K562 (cell line): Measurements from ENCODE around the gene SOSTDC1.

Experiments
- E2F8 ChIP-seq: fragments of 450-650 bp; IDR thresholded peaks from 2 replicates; pipeline ENCODE4 v1.7.1; 2018; ENCODE audit warnings: mild to moderate bottlenecking, low read depth; ENCODE audit not compliant: partially characterized antibody
- EZH2 ChIP-seq: IDR thresholded peaks from 2 replicates; pipeline ENCODE4 v1.6.1; 2012; ENCODE audit warnings: low read depth, mild to moderate bottlenecking, inconsistent platforms, low read length, borderline replicate concordance
- HDAC6 ChIP-seq: IDR thresholded peaks from 2 replicates; pipeline ENCODE4 v1.6.1; 2012; ENCODE audit warnings: low read depth, mild to moderate bottlenecking, control low read depth, inconsistent platforms, low read length, moderate library complexity
- PREB ChIP-seq: sonication (generic); formaldehyde crosslinking; IDR thresholded peaks from 2 replicates; pipeline ENCODE4 v1.8.1; 2023; ENCODE audit warnings: mild to moderate bottlenecking, missing genetic modification reagents
- U2AF1 ChIP-seq: fragments of 200-400 bp; formaldehyde crosslinking; optimal IDR thresholded peaks from 2 replicates; pipeline ENCODE3; 2017; ENCODE audit warnings: mild to moderate bottlenecking, low read depth, low read length, moderate library complexity
- ZBTB17 ChIP-seq: fragments of 450-650 bp; formaldehyde crosslinking; IDR thresholded peaks from 2 replicates; pipeline ENCODE4 v1.4.0; 2020; ENCODE audit warnings: mild to moderate bottlenecking
- ZNF224 ChIP-seq: sonication (generic); formaldehyde crosslinking; IDR thresholded peaks from 2 replicates; pipeline ENCODE4 v1.8.0; 2022; ENCODE audit warnings: mild to moderate bottlenecking, missing genetic modification reagents
- ZNF232 ChIP-seq: sonication (generic); formaldehyde crosslinking; IDR thresholded peaks from 2 replicates; pipeline ENCODE4 v1.8.0; 2022; ENCODE audit warnings: mild to moderate bottlenecking, missing genetic modification reagents
- TF ChIP-seq, protein P1 (sequence below): fragments of 200-600 bp; sonication (generic); IDR thresholded peaks from one replicate; pipeline ENCODE4 v1.6.1; 2012; ENCODE audit warnings: mild to moderate bottlenecking, low read depth, low read length, inconsistent platforms

GRCh38 chr7:16463520-16463919, 2.0 kb downstream of the SOSTDC1 start:
- TF ChIP-seq ZNF232, result no peak
- TF ChIP-seq E2F8, result no peak
- TF ChIP-seq, protein P1, sequence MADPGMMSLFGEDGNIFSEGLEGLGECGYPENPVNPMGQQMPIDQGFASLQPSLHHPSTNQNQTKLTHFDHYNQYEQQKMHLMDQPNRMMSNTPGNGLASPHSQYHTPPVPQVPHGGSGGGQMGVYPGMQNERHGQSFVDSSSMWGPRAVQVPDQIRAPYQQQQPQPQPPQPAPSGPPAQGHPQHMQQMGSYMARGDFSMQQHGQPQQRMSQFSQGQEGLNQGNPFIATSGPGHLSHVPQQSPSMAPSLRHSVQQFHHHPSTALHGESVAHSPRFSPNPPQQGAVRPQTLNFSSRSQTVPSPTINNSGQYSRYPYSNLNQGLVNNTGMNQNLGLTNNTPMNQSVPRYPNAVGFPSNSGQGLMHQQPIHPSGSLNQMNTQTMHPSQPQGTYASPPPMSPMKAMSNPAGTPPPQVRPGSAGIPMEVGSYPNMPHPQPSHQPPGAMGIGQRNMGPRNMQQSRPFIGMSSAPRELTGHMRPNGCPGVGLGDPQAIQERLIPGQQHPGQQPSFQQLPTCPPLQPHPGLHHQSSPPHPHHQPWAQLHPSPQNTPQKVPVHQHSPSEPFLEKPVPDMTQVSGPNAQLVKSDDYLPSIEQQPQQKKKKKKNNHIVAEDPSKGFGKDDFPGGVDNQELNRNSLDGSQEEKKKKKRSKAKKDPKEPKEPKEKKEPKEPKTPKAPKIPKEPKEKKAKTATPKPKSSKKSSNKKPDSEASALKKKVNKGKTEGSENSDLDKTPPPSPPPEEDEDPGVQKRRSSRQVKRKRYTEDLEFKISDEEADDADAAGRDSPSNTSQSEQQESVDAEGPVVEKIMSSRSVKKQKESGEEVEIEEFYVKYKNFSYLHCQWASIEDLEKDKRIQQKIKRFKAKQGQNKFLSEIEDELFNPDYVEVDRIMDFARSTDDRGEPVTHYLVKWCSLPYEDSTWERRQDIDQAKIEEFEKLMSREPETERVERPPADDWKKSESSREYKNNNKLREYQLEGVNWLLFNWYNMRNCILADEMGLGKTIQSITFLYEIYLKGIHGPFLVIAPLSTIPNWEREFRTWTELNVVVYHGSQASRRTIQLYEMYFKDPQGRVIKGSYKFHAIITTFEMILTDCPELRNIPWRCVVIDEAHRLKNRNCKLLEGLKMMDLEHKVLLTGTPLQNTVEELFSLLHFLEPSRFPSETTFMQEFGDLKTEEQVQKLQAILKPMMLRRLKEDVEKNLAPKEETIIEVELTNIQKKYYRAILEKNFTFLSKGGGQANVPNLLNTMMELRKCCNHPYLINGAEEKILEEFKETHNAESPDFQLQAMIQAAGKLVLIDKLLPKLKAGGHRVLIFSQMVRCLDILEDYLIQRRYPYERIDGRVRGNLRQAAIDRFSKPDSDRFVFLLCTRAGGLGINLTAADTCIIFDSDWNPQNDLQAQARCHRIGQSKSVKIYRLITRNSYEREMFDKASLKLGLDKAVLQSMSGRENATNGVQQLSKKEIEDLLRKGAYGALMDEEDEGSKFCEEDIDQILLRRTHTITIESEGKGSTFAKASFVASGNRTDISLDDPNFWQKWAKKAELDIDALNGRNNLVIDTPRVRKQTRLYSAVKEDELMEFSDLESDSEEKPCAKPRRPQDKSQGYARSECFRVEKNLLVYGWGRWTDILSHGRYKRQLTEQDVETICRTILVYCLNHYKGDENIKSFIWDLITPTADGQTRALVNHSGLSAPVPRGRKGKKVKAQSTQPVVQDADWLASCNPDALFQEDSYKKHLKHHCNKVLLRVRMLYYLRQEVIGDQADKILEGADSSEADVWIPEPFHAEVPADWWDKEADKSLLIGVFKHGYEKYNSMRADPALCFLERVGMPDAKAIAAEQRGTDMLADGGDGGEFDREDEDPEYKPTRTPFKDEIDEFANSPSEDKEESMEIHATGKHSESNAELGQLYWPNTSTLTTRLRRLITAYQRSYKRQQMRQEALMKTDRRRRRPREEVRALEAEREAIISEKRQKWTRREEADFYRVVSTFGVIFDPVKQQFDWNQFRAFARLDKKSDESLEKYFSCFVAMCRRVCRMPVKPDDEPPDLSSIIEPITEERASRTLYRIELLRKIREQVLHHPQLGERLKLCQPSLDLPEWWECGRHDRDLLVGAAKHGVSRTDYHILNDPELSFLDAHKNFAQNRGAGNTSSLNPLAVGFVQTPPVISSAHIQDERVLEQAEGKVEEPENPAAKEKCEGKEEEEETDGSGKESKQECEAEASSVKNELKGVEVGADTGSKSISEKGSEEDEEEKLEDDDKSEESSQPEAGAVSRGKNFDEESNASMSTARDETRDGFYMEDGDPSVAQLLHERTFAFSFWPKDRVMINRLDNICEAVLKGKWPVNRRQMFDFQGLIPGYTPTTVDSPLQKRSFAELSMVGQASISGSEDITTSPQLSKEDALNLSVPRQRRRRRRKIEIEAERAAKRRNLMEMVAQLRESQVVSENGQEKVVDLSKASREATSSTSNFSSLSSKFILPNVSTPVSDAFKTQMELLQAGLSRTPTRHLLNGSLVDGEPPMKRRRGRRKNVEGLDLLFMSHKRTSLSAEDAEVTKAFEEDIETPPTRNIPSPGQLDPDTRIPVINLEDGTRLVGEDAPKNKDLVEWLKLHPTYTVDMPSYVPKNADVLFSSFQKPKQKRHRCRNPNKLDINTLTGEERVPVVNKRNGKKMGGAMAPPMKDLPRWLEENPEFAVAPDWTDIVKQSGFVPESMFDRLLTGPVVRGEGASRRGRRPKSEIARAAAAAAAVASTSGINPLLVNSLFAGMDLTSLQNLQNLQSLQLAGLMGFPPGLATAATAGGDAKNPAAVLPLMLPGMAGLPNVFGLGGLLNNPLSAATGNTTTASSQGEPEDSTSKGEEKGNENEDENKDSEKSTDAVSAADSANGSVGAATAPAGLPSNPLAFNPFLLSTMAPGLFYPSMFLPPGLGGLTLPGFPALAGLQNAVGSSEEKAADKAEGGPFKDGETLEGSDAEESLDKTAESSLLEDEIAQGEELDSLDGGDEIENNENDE, result no peak
- TF ChIP-seq PREB (CRISPR knock-in tag), result no peak
- no peak for TF ChIP-seq HDAC6
- no peak for TF ChIP-seq ZBTB17 (CRISPR knock-in tag)
- no peak for TF ChIP-seq U2AF1
- no peak for TF ChIP-seq EZH2
- no peak for TF ChIP-seq ZNF224
